ENCODE data around the gene FBXL5.

- TF ChIP-seq, protein P1, sequence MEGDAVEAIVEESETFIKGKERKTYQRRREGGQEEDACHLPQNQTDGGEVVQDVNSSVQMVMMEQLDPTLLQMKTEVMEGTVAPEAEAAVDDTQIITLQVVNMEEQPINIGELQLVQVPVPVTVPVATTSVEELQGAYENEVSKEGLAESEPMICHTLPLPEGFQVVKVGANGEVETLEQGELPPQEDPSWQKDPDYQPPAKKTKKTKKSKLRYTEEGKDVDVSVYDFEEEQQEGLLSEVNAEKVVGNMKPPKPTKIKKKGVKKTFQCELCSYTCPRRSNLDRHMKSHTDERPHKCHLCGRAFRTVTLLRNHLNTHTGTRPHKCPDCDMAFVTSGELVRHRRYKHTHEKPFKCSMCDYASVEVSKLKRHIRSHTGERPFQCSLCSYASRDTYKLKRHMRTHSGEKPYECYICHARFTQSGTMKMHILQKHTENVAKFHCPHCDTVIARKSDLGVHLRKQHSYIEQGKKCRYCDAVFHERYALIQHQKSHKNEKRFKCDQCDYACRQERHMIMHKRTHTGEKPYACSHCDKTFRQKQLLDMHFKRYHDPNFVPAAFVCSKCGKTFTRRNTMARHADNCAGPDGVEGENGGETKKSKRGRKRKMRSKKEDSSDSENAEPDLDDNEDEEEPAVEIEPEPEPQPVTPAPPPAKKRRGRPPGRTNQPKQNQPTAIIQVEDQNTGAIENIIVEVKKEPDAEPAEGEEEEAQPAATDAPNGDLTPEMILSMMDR (IDR thresholded peaks at IDR 0.05) = no peak
- TF ChIP-seq POLR2A (IDR thresholded peaks at IDR 0.05) (no peak), EP300 (IDR thresholded peaks at IDR 0.05) (no peak)
Observed at GRCh38 chr4:15569746-15570145, 85.4 kb downstream of the FBXL5 start.
